NT2/D1 (cell line): ENCODE measurements around the gene AFF3.

Experiments
- SUZ12 ChIP-seq: IDR thresholded peaks from 2 replicates; pipeline ENCODE4 v1.6.1; 2011; ENCODE audit not compliant: insufficient read length, insufficient read depth; ENCODE audit errors: extremely low read depth
- YY1 ChIP-seq: IDR thresholded peaks from 2 replicates; pipeline ENCODE4 v1.6.1; 2011; ENCODE audit not compliant: insufficient read length, insufficient read depth

GRCh38 chr2:100126201-100126600, 16.2 kb downstream of the AFF3 start:
- TF ChIP-seq YY1 (no peak), SUZ12 (no peak)
